NK-92 treated with Interleukin-12 subunit alpha and Interleukin-12 subunit beta, amount 100 ng/mL, for 24 hours (cell line): Measurements from ENCODE around the gene SEMA3F.
"Not testable (repeated sequence)": the region's sequence is repeated elsewhere in the genome, so short reads cannot be mapped to it uniquely, and the experiment has no call there.

Source experiments
- DNase-seq: peaks from one replicate; lab custom pipeline; 2025; lab: John Stamatoyannopoulos, UW

SEMA3F gene

DNA sequence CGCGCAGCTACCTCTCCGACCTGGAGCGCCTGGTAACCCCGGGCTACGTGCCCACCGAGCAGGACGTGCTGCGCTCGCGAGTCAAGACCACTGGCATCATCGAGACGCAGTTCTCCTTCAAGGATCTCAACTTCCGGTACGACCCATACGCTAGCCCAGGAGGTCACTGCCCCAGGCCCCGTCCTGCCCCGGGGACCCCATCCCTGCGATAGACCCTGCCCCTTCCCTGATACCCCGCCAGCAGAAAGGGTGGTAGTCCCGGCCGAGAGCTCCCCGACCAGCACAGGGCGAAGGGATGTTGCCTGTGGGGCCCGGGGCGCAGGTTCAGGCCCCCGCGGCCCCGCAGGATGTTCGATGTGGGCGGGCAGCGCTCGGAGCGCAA, 38.6 kb downstream of the SEMA3F start:
- no peak for DNase-seq

DNA sequence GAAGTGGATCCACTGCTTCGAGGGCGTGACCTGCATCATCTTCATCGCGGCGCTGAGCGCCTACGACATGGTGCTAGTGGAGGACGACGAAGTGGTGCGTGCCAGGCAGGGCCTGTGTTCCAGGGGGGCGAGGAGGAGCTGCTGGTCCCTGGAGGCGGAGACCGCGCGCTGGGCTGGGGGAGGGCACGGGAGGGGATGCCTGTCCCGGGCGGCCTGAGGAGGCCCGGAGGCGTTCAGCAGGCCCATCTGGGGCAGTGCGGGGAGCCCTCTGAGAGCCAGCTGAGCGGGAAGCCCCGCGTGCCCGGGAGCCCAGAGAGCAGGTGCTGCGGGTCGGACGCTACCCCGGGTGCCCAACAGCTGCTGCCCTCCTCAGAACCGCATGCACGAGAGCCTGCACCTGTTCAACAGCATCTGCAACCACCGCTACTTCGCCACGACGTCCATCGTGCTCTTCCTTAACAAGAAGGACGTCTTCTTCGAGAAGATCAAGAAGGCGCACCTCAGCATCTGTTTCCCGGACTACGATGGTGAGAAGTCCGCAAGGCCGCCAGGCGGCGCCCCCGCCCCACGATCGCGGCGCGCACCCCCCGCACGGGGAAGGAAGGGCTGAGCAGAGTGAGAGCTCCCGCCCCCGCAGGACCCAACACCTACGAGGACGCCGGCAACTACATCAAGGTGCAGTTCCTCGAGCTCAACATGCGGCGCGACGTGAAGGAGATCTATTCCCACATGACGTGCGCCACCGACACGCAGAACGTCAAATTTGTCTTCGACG, 39.2 kb downstream of the SEMA3F start:
- DNase-seq, result no peak

DNA sequence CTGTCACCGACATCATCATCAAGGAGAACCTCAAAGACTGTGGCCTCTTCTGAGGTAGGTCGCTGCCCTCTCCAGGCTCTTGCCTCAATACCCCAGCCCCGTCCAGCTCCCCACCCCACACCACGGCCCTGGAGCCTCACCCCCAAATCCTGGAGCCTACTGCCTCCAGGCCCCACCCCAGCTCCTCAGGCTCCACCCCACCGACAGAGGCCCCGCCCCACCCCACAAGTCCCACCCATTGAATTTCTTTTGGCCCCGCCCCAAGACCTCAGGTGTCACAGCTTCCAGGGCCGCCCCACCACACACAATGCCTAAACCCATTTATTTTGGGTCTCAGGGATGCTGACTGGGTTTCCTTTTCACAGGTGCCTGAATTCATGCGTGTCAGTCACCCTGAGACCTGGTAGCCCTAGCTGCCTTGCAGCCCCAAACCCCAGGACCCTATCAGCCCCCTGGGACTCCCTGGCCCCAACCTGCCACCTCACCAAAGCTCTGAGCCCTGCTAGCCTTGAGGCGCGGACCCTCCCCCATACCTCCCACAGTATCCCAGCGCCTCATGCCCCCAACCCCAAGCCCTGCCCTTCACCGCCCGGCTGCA, 39.9 kb downstream of the SEMA3F start:
- no peak for DNase-seq

DNA sequence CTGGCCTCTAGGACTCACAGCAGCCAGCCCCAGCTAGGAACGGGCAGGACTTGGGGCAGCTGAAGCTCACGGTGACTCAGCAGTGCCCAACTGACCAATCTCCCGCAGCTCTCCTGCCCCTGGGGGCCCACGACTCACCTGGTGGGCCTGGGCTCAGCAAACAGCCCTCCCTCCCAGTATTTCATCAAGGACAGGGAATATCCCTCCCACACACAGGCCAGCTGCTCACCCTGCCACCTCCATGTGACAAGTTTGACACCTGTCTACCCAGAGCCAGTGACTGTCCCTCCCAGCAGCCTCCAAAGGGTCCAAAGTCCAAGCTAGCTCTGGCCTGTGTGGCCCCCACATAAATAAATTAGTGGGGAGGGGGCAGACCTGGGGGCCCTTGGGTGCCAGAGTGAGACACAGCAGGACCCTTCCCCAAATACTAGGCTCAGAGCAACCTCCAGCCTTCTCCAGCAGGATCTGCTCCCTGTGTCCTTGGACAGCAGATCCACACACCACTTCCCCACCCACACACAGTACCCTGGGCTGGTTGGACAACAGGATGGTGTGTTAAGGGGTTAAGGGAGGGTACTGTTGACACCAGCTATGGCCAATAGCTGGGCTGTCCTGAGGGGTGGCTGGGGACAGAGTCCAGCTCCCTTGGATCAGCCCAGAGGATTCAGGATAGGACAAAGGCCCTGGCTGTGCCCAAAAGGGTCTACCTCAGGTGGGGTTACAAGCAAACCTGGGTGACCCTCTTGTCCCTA, 40.6 kb downstream of the SEMA3F start:
- no peak for DNase-seq

DNA sequence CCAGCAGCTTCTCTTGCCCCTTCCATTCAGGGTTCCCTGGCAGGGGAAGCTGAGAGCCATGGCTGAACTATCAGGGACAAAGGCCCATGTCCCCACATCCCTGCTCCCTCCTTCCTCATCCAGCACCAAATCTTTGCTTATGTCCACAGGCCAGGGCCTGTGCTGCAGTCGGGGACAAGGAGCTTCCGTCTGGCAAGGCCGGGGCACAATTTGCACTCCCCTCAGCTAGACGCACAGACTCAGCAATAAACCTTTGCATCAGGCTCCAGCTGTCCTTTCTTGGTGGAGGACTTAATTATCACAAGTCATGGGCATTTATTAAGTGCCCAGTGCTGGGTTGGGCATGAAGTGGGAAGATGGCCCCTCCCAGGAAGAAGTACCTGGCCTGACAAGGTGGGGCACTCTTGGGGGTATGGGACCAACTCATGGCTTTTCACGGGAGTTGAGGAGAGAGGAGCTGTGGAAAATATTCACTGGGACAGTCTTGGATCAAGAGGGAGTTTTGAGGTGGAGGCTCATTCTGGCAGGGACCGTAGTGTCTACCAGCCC, 41.2 kb downstream of the SEMA3F start:
- no peak for DNase-seq

DNA sequence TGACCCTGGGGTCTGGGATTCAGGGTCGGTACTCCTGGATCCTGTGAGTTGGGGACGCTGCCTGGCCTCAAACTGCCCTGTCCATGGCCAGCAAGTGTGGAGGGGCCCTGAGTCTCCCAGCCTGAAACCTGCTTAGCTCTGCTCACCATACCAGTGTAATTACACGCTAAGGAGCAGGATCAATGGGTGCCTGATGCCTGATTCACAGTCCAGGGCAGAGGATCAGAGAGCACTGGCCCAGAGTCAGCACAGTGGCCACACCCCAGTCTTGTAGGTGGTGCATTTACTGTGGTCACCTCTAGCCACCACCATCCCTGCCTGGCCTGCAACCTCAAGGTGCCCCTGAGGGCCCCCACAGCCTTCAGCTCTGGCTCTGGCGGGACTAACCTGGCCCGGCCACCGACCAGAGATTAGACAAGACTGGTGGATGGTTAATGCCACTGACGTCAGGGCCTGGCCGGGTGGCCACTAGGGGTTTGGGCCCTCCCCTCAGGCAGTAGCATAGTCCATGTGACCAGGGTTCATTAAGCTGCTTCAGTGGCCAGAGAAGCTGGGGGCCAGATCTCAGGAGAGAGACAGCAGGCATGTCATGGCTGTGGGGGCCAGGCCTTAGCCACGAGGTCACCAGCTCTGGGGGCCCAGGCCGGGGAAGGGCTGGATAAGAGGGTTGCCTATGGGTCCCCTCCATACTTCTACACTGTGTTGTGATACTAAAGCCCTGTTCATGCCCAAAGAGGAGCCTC, 46.6 kb downstream of the SEMA3F start:
- no peak for DNase-seq

DNA sequence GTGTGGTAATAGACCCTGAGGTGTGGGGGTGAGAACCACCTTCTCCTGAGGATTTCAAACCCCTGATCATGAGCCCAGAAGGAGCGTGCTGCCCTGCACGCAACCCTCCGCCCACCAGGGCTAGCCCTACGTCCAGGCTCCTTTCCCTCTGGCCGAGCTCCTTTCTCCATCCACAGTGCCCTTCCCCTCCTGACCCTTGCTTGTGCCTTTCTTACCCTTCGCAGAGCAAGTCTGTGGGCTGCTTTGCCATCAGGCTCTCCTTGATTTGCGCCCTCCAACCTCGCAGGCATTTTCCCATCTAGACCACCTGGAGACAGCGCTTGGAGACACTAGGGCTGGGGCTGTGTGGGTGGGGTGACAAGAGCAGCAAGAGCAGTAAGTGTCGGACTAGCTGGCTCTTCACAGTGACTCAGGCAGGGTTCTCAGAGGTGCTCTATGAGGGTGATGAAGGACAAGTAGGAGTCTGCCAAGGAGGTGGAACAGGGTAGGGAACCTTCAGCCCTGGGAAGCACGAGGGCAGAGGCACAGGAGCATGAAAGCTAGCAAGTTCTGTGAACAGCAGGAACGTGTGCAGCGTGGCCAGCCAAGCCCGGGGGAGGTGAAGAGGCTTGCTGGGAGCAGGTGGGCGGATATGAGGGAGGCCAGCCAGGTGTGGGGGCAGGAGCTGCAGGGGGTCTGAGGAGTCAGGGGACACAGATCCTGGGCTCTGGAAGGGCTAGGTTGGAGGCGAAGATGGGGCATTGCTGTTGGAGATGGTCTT, 47.4 kb downstream of the SEMA3F start:
- DNase-seq, result no peak

DNA sequence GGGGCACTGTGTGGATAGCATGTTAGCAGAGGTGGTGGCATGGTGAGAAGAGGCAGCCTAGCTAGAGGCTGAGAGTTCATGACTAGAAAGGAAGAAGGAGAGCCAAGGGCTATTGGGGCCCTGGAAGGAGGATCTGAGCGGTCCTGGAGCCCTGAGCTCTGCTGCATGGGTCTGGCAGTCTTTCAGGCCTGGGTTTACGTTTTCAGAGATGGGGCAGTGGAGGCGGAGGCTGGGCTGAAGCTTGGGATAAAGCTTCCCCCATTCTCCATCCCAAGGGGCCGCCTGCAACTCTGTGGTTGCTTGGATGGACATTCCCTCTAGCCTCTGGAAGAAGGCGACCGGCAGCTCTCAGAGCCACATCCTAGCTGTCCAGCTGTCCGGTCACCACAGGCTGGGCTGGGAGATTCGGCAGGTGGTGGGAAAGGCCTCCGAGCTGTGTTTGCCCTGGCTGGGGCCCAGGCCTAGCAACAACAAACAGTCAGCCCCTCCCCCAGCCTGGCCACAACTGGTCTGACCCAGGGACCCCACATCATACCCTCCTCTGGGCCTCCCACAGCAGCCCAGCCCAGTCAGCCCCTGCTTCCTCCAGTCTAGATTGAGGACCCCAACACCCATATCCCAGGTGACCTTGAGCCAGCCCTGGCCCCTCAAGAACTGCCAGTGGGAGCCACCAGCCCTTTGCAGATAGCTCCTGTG, 48.1 kb downstream of the SEMA3F start:
- no peak for DNase-seq

DNA sequence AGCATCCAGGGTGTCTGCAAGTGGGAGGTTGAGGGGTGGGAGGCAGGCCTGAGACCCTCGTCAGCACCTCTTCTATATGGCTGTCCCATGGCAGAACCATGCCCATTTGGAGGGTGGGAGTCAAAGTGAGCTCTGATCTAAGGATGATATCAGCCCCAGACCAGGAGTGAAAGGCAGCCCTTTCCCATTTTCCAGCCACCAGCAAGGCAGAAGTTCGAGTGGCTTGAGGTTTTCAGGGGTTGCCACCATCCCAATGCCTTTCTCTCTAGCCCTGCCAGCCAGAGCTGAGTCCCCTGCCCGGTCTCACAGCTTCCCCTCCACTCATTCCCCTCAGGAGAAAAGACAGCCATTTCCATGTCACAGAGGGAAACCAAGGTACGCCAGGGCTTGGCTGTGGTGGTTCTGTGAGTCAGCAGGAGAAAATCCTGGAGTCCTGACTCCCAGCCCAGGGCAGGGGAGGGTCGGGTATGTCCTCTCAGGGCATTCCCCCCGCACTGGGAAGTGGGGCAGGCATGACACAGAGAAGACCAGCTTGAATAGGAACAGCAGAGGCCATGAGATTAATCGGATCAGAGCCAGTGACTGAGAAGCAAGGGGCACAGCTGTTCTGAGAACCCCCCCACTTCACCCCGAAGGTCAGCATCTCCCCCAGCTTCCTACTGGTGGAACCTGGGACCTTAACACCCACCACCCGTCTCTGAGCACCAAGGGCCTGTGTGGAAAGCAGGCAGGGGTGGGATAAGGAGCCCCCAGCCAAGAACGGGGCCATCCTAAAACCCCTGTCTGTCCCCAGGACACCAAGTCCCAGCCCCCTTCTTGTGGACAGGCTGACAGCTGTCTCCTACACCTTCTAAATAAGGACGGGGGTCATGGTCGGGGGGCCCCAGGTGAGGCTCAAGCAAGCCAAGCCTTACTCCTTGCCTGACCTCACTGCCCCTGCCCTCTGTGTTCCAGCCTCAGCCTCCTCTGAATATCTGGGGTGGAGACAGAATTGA, 49.0 kb downstream of the SEMA3F start:
- DNase-seq, result no peak

DNA sequence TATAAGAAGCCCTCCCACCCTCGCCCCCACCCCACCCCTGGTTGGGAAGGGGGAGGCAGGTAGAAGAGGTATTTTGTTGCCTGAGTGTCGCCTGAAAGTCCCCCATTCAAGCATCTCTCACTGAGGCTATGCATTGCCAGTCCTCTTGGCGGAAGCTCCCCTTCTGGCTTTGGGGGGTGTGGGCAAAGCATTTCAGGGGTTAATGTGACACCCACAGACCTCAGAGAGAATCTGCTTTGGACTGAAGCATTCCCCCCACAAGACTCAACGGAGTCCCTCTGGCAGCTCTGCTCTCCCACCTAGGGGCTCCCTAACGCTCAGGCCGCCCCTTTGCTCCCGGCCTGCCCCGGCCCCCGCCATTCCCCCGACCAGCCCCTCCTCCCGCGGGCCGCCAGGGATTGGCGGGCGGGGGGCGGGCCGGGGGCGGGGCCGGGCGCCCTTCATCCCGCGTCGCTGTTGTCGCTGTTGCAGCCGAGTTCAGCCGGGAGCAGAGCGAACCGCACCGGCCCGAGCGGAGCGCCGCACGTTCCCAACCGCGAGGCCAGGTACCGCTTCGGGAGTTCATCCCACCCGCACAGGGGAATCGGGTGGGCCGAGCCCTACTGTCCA, 49.8 kb downstream of the SEMA3F start, which contains the start of gene SLC38A3:
Gene SLC38A3 (plus strand): TSS at position 468 of the 609 bp plus-strand sequence. CDS start 8,929 bp downstream, outside the sequence.
- no peak for DNase-seq

DNA sequence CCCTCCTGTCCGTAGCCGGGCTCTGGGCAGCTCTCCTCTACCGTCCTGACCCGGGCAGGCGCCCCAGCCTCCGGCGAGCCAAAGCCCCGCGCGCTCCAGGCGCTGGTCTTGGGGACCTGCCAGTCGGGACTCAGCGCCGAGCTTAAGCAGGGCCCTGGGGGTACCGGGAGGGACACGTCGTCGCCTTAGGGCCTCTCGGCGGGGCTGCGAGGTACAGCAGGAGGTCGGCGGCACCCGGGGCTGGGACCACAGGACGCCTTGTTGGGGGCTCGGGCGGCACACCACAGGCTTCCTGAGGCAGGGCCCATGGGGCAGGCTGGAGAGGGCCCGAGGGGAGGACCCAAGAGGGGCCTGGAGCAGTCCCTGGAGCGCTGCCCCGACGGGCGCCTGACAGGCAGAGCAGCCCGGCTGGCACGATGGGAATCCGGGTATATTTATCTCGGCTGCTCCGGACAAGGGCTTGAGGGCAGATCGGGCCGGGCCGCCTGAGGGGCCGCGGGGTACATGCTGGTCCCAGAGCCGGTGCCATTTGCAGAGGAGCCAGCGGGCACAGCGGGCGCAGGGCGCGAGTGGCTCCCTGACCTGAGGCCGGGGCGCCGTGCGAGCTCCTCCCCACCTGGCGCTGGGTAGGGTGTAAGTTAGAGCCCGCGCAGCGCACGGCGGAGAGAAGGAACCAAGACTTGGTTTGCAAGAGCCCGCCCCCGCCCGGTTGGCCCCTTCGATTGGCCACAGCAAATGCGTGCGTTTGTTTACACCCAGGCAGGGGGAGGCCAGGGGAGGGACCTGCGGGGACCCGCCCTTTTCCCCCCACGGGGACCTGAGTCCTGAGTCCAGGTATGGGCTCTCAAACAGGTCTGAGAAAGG, 50.5 kb downstream of the SEMA3F start:
- no peak for DNase-seq

DNA sequence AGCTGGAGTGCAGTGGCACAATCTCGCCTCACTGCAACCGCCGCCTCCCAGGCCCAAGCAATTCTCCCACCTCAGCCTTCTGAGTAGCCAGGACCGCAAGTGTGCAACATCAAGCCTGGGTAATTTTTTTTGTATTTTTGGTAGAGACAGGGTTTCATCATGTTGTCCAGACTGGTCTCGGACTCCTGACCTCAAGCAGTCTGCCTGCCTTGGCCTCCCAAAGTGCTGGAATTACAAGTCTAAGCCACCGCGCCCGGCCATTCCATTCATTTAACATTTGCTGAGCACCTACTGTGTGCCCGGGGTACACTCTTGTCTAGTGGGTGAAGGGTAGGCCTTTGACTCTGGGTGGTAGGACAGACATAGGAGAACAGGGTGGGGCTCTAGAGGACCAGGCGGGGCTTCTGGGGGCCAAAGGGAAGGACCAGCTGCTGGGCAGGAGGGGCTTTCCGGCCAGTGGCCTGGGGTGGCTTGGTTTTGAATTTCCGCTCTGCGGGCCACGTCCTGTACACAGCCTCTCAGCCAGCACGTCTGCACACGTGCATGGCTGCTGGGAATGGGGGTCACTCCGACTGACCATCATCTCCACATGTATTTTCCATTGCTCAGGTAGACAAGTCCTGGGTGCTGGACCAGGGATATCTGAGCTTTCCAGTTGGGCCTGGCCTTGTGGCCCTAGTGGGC, 52.4 kb downstream of the SEMA3F start:
- DNase-seq, result no peak

DNA sequence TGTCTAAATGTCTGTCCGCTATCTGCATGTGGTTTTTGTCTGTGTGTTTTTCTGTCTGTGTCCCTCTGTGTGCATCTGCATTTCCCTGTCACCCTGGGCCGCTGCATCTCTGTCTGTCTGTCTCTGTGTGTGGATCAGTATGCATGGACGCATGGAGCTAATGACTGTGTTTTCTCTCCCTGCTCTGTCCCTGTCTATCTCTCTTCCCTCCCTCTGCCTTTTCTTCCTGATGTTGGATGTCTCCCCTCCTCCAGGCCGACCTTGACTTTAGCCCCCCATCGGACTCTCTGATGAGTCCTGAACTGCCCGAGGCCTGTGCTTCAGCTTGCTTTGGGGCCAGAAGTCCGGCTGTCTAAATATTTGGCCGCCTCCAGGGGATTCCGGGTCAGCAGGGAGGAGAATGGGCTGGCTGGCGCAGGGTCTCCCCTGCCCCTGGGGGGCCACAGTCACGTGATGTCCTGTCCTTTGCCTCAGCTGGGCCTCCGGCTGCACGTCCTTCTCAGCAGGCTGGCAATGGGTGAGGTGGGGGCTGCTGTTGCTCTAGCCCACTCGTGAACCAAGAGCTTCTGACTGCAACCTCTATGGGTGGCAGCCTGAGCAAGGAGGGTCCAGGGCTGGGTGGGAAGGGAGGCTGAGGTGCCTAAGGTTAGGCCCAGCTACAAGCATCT, 53.7 kb downstream of the SEMA3F start:
- DNase-seq, result no peak

DNA sequence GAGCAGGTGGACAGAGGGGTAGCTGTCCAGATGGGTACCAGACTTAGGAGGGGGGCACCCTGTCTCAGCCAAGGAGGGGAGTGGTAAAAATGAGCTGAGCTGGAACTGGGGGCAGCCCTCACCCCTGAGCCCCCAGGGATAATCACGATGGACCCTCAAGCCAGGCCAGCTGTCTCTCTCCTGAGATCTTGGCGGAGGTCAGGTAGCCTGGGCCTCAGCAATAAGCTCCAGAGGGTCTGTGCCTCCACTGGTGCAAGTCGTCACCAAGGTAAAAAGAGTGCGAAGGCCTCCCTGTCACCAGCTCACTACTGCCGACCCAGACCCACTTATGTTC, 55.0 kb downstream of the SEMA3F start:
- DNase-seq, result no peak

DNA sequence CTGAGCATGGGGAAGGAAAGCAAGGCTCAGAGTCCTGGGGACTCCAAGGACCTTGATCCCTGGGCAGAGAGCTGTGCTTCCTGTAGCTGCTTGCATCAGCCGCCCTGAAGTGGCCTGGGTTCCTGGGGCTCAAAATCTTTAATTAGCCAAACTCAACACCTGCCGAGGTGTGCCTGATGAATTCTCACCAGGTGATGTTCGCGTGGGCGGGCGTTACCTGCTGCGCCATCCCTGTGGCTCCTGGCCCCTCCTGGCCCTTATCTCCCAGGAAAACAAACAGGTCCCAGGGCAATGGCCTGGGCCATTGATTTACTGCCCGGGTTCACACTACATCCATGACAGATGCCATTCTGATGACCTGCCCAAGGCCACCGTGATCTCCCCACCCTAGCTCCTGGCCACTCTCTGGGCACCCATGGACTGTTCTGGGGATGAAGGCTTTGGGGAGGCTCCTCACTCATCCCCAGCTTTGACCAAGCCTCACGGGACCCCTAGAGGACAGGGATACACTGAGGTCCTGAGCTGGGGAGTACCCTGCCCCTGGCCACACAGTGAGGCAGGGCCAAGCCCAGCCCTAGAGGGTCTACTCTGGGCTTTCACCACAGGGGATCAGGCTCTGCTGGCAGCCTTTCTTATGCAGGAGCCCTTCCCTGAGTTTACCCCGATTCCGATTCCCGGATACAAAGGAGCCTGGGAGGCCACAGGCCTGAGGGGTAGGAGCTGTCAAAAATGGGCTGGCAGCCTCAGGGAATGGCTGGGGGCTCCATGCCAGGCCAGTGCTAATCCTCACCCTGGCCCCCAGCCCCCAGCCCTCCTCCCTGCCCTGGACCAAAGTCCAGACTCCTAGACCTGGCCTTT, 55.6 kb downstream of the SEMA3F start:
- no peak for DNase-seq

DNA sequence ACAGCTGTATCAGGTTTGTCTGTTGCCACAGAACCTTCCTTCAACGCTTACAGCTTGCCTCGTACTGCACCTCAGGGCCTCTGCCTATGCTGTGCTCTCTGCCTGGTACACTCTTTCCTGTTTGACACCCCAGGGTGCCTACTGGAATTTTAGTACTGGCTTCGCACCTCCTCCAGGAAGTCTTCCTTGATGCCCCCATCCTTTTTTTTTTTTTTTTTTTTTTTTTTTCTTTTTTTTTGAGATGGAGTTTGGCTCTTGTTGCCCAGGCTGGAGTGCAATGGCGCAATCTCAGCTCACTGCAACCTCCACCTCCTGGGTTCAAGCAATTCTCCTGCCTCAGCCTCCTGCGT, 56.2 kb downstream of the SEMA3F start:
- DNase-seq, result not testable (repeated sequence)
